Fibroblast of the aortic adventitia (primary cell): ENCODE results near the gene TUT1. TPM values are rescaled to one million over a fixed set of nuclear protein-coding genes. Genes with fewer than 3 reads are reported as not detected.
"Not testable (repeated sequence)": the region's sequence is repeated elsewhere in the genome, so short reads cannot be mapped to it uniquely, and the experiment has no call there.

ENCODE experiments used
- DNase-seq: peaks from one replicate; pipeline ENCODE4 v3.0.0-alpha.2; 2010; ENCODE audit warnings: low read depth
- H3K4me3 ChIP-seq: 2 replicates; pipeline ENCODE4 v1.5.1; 2011; ENCODE audit warnings: low read depth, mild to moderate bottlenecking, control low read depth, low read length, moderate library complexity
- CTCF ChIP-seq: IDR thresholded peaks from 2 replicates; pipeline ENCODE4 v1.5.1; 2011; ENCODE audit warnings: mild to moderate bottlenecking, low read length, control low read depth, inconsistent platforms; ENCODE audit not compliant: insufficient read depth
- total RNA-seq: library from RNA; depleted of rRNA; stranded (reverse); fragments of >200 nt; gene quantifications from 2 replicates; pipeline ENCODE4 v1.2.3, GENCODE V29; 2012; ENCODE audit warnings: low replicate concordance

The TUT1 gene
- total RNA-seq, 1 donor = 4.5 TPM

DNA sequence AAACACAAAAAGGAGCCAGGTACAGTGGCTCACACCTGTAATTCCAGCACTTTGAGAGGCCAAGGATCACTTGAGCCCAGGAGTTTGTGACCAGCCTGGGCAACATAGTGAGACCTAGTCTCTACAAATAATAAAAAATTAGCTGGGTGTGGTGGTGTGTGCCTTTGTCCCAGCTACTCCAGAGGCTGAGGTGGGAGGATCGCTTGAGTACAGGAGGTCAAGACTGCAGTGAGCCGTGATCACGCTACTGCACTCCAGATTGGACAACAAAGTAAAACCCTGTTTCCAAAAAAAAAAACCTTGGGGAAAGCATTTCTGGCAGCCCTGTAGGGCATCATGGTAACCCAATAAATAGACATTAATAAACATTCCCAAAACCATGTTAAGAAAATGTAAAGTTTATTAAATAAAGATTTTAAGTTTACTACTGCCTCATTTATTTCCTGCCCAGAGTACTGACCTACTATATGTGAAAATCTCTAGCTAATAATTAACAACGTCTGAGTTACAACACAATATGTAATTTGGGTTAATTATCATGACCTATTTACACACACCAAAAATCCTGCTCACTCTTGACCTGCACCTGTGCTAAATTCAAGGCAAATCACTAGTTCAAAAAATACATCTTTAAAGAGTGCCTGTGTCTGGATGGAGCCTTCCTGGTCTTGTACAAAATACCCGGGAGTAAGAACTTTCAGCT lies 26.1 kb downstream of the TUT1 start:
- no peak for TF ChIP-seq CTCF
- no peak overlapping the region for H3K4me3 ChIP-seq
- no peak for DNase-seq

GRCh38 chr11:62561677-62562230 lies 29.6 kb downstream of the TUT1 start:
- DNase-seq, H3K4me3 ChIP-seq: not testable (repeated sequence)

DNA sequence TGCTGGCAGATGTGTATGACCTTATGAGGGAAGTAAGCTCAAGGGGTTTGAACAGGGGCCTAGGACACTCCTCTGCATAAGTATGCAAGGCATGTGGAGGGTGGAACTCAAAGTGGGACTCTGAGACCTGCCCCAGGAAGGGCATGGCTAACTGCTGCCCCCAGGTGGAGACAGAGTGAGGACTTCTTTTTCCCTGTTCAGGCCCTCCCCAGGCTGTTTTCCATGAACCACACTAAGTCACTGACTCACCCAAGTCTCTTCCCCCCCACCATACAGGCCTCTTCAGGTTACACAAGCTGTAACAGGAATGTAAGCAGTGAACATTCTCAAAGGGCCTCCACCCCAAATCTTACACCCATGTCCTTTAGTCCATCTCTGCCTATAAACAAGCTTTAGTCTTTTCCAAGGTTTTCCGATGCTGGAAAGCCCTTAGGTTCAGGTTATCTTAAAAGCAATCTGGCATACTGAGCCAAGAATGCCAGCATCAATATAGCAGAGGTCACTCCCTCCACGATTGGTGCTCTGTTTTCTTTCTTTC lies 30.7 kb downstream of the TUT1 start:
- DNase-seq = peak; percentile 99
- TF ChIP-seq CTCF = peak; percentile 93
- H3K4me3 ChIP-seq = no peak overlapping the region

GRCh38 chr11:62559626-62560025 lies 31.7 kb downstream of the TUT1 start:
- DNase-seq, H3K4me3 ChIP-seq: not testable (repeated sequence)

DNA sequence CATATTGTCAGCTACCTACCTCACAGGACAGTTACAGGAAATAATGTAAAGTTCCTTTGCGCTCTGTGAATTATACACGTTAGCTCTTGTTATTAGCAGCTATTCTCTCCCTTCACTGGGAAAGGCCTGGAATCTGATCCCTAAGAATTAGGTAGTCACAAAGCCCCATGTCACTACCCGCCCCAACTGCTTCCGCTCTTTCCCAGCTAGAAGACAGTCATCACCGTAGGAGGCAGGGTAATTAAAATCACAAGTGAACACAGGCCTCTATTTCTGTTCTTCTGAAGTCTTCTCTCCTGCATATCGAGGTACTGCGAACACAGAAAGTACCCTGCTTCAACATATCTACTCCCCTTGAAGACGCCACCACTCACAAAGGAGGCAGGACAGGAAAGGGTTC lies 32.1 kb downstream of the TUT1 start:
- TF ChIP-seq CTCF = no peak
- DNase-seq = no peak
- H3K4me3 ChIP-seq = no peak overlapping the region

GRCh38 chr11:62558669-62559068 lies 32.7 kb downstream of the TUT1 start:
- no peak for DNase-seq
- no peak for TF ChIP-seq CTCF
- H3K4me3 ChIP-seq = no peak overlapping the region

DNA sequence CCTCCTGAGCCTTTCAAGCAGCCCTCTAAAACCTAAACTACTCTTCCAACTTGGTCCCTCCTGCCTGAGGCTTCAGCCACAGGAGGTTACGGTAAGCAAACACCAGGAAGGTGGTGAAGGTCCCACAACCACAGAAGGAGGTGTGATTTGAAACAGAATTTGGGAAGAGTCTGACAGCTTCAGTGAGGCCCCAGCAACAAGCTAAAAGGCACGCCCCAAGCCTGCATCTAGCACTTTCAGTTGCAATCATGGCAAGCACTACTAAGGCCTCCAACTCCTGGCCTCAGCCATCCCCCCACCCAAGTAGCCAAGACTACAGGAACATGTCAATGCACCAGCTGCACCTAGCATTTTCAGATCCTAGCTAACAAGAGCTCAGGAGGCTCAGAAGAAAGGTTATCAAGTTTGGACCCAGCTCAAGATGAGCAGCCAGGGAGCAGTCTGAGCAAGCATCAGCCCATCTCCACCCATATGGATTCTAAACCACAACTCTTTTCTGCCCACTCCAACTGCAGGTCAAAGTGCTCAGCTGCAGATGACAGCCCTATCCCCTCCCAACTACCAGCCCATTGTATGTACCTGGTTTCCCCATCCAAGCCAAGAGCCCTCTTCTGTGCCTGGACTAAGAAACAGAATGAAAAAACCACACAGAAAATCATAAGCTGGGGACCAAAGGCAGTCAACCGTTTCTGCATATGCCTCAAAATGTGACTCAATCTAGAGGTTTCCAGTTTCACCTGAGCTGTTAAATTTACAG lies 34.3 kb downstream of the TUT1 start:
- peak overlapping the region; percentile 22 for H3K4me3 ChIP-seq
- DNase-seq = peak; percentile 49
- TF ChIP-seq CTCF = no peak
